GM12873 (cell line): ENCODE results near the gene TSLP.

Source experiments
- CTCF ChIP-seq: IDR thresholded peaks from 2 replicates; pipeline ENCODE4 v1.5.1; 2012; ENCODE audit warnings: low read depth, mild to moderate bottlenecking, moderate library complexity, low read length, control low read depth; ENCODE audit not compliant: insufficient read depth; ENCODE audit errors: missing control alignments

The TSLP gene

GRCh38 chr5:111095982-111096381 is 24.5 kb downstream of the TSLP start:
- TF ChIP-seq CTCF, result no peak

- no peak for TF ChIP-seq CTCF
Measured at GRCh38 chr5:111099058-111099778, 27.7 kb downstream of the TSLP start.

GRCh38 chr5:111106320-111106948 is 34.9 kb downstream of the TSLP start:
- TF ChIP-seq CTCF, result no peak

- no peak for TF ChIP-seq CTCF
Measured at GRCh38 chr5:111107371-111107770, 35.9 kb downstream of the TSLP start.

GRCh38 chr5:111111956-111112355 is 40.4 kb downstream of the TSLP start:
- no peak for TF ChIP-seq CTCF

GRCh38 chr5:111113678-111114077 is 42.2 kb downstream of the TSLP start:
- no peak for TF ChIP-seq CTCF

GRCh38 chr5:111115229-111115628 is 43.7 kb downstream of the TSLP start:
- no peak for TF ChIP-seq CTCF
